MCF 10A (cell line): ENCODE measurements around the gene CDKL1. TPM values are rescaled to one million over a fixed set of nuclear protein-coding genes. Genes with fewer than 3 reads are reported as not detected.
A peak's percentile ranks its signal among the peaks of the same experiment; 100 is the strongest.

Experiments used
- Bru-seq: library from RNA; stranded (reverse); fragments of 400-500 nt; gene quantifications from one replicate; lab custom pipeline; 2021; lab: Mats Ljungman, UMichigan
- BruChase-seq, 2 experiments: library from RNA; stranded (reverse); fragments of 400-500 nt; gene quantifications; one replicate each; lab custom pipeline; 2021; lab: Mats Ljungman, UMichigan
- BruUV-seq: library from RNA; stranded (reverse); fragments of 400-500 nt; replicated peaks from 2 replicates; lab custom pipeline; 2021; lab: Mats Ljungman, UMichigan
- CTCF ChIA-PET: fragments of 300-600 bp; sonication (Branson Sonifier 250); formaldehyde crosslinking; extraction: SDS; loops from one replicate; lab custom pipeline; 2021; ENCODE audit warnings: antibody characterized with exemption, inconsistent platforms; lab: Yijun Ruan, JAX
- POLR2A ChIA-PET: fragments of 300-600, 350-650 bp; sonication (Branson Sonifier 250); formaldehyde crosslinking; extraction: SDS; loops from one replicate; lab custom pipeline; 2020; ENCODE audit warnings: antibody characterized with exemption, inconsistent platforms; lab: Yijun Ruan, JAX
- DNase-seq: peaks from one replicate; pipeline ENCODE4 v3.0.0-alpha.2; 2018; ENCODE audit not compliant: unreplicated experiment
- H3K27ac Mint-ChIP-seq: one replicate; pipeline ENCODE4 v1.8.0; 2022; ENCODE audit warnings: mild to moderate bottlenecking, low read depth, mixed read lengths; ENCODE audit not compliant: unreplicated experiment
- H3K27me3 Mint-ChIP-seq: one replicate; pipeline ENCODE4 v1.8.0; 2022; ENCODE audit warnings: mixed read lengths; ENCODE audit not compliant: insufficient read depth, unreplicated experiment
- H3K36me3 Mint-ChIP-seq: one replicate; pipeline ENCODE4 v1.8.0; 2022; ENCODE audit warnings: mild to moderate bottlenecking, moderate library complexity, mixed read lengths; ENCODE audit not compliant: insufficient read depth, unreplicated experiment
- H3K4me1 Mint-ChIP-seq: one replicate; pipeline ENCODE4 v1.8.0; 2022; ENCODE audit warnings: mixed read lengths; ENCODE audit not compliant: insufficient read depth, unreplicated experiment
- H3K4me3 Mint-ChIP-seq: one replicate; pipeline ENCODE4 v1.8.0; 2022; ENCODE audit warnings: mild to moderate bottlenecking, moderate library complexity, mixed read lengths; ENCODE audit not compliant: unreplicated experiment
- H3K9me3 Mint-ChIP-seq: one replicate; pipeline ENCODE4 v1.8.0; 2022; ENCODE audit warnings: mixed read lengths; ENCODE audit not compliant: unreplicated experiment
- CTCF ChIP-seq: fragments of 200-600 bp; IDR thresholded peaks from one replicate; pipeline ENCODE4 v1.8.0; 2022; ENCODE audit warnings: antibody characterized with exemption, mild to moderate bottlenecking; ENCODE audit not compliant: unreplicated experiment
- intact Hi-C: fragments of 100-400 bp; cut with micrococcal nuclease; formaldehyde crosslinking; loops from 2 replicates; pipeline ENCODE4 v1.14.1; 2022
- long read RNA-seq: library from polyadenylated mRNA; stranded (forward); transcript quantifications from one replicate; pipeline ENCODE4 v2.0.0, GENCODE V29; 2022
- total RNA-seq: library from RNA; stranded (reverse); gene quantifications from 2 replicates; pipeline ENCODE4 v1.2.3, GENCODE V29; 2022

CDKL1 gene
- total RNA-seq (14.3 and 26.3 TPM in 2 replicates), Bru-seq, nascent RNA (percentile 63 among the genes with signal in this experiment), BruChase-seq, experiment 1, labeled RNA remaining after a 6-hour chase (percentile 58 among the genes with signal in this experiment), BruChase-seq, experiment 2, labeled RNA remaining after a 2-hour chase (percentile 61 among the genes with signal in this experiment)
- long read RNA-seq, partial matches to known transcripts, result 2 of 9 reads
- long read RNA-seq, other reads (novel, unspliced or antisense), result 7 of 9 reads

GRCh38 chr14:50396631-50397389 is at the start of gene CDKL1:
TSS of gene CDKL1 (minus strand) at chr14:50396881. CDS start at chr14:50395868, 1,013 bp downstream.
- H3K27ac Mint-ChIP-seq, result peak within 1 kb of the TSS; percentile 90
- H3K36me3 Mint-ChIP-seq, result peaks cover 13% of the 10 kb centered on the region
- POLR2A ChIA-PET, result interaction anchor here (0.6 to 4.7 kb wide), 25 partner anchors 16 to 776 kb away, joined by 3 to 47 read pairs (median 4); partner anchors contain the start of genes DMAC2L, L2HGDH, MAP4K5 and MGAT2
- intact Hi-C loops, result loop anchor here (1.0 to 10.0 kb wide), 3 partner anchors 58 to 136 kb away; partner anchors contain the start of gene MAP4K5
- no peaks in the 10 kb centered on the region for H3K27me3 Mint-ChIP-seq
- H3K4me3 Mint-ChIP-seq, result peak within 1 kb of the TSS; percentile 86
- no peaks in the 10 kb centered on the region for H3K9me3 Mint-ChIP-seq
- peak; percentile 76 for DNase-seq
- CTCF ChIA-PET, result interaction anchor here (0.7 to 1.5 kb wide), 5 partner anchors 28 to 132 kb away, joined by 3 to 9 read pairs (median 5); no protein-coding TSS in a partner anchor
- TF ChIP-seq CTCF, result no peak
- BruUV-seq, result no TSS peak
- peaks cover 18% of the 10 kb centered on the region for H3K4me1 Mint-ChIP-seq

DNA sequence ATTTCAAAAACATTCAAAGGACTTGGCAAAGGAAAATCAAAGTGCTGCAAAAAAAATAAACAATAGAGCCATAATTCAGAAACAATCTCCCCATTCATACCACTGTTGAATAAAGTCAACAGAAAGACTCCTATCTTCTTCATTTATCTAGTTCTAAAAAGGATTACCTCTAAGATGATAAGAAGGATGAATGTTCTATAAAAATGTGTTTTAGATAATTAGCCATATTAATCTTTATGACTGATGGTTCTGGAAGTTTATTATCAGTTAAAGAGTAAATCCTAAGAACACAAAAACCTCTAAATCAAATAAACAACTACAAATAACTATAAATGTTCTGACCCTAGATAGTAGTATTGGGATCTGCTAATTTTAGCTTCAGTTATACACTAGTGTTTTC is 37.8 kb upstream of the CDKL1 start:
- Mint-ChIP-seq H3K9me3 (no peaks in the 10 kb centered on the region), H3K36me3 (peaks cover 50% of the 10 kb centered on the region), H3K27ac (no peak overlapping the region), H3K27me3 (no peaks in the 10 kb centered on the region), H3K4me3 (no peak overlapping the region), H3K4me1 (no peaks in the 10 kb centered on the region)
- intact Hi-C loops, result no loop called here
- CTCF ChIA-PET, result no interaction called here
- POLR2A ChIA-PET, result interaction anchor here (0.9 to 2.9 kb wide), 2 partner anchors 17 to 38 kb away, joined by 3 to 9 read pairs; partner anchors contain the start of gene CDKL1
- no peak for TF ChIP-seq CTCF
- DNase-seq, result no peak
- no TSS peak for BruUV-seq

DNA sequence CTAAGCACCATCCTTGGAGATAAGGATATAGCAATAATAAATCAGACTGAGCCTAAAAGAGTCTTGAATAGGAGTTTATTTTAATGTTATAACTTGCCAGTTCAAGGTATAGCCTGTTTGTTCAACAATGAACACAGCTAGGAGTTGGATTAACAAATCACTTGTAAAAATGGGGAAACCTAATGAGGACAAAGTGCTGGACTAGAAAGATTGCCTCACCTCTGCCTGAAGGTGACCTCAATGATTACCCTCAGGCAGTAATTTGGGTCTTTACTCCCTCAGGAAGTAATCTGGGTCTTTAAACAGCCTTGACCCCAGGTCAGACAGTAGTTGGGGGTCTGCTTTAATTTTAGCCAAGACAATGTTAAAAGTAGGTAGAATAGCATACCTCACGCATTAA is 35.5 kb upstream of the CDKL1 start:
- BruUV-seq, result no TSS peak
- POLR2A ChIA-PET, result interaction anchor here (1.2 to 2.9 kb wide), 2 partner anchors 22 to 35 kb away, joined by 3 to 9 read pairs; partner anchors contain the start of gene CDKL1
- TF ChIP-seq CTCF, result no peak
- no peak overlapping the region for H3K27ac Mint-ChIP-seq
- DNase-seq, result no peak
- peaks cover 38% of the 10 kb centered on the region for H3K36me3 Mint-ChIP-seq
- H3K27me3 Mint-ChIP-seq, result no peaks in the 10 kb centered on the region
- intact Hi-C loops, result no loop called here
- no peak overlapping the region for H3K4me3 Mint-ChIP-seq
- no peaks in the 10 kb centered on the region for H3K4me1 Mint-ChIP-seq
- H3K9me3 Mint-ChIP-seq, result no peaks in the 10 kb centered on the region
- CTCF ChIA-PET, result interaction anchor here (0.6 kb wide), 1 partner anchor 37 kb away, joined by 3 read pairs; no protein-coding TSS in a partner anchor

DNA sequence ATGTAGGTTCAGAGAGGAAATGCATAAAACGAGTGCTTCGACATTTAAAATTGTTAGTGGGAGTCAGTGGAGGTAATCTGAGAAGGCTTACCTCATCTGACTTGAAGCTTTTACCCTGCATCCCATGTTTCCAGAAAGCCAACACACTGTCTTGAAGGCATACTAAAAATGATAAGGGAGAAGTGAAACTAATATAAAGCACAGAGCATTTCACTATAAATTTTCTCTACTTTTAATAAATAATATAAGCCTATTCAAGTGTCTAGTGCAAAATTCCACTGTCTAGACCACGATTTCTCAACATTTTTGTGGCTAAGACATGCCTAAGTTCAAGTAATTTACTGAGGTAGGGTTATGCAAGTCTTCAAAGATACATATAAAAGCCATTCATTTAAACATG is 29.1 kb upstream of the CDKL1 start:
- Mint-ChIP-seq H3K9me3 (no peaks in the 10 kb centered on the region), H3K4me1 (no peaks in the 10 kb centered on the region), H3K27ac (no peak overlapping the region), H3K4me3 (no peak overlapping the region), H3K36me3 (peaks cover 32% of the 10 kb centered on the region), H3K27me3 (no peaks in the 10 kb centered on the region)
- TF ChIP-seq CTCF, result no peak
- CTCF ChIA-PET, result no interaction called here
- POLR2A ChIA-PET, result interaction anchor here (1.0 to 2.1 kb wide), 2 partner anchors 21 to 93 kb away, joined by 3 to 6 read pairs; no protein-coding TSS in a partner anchor
- intact Hi-C loops, result no loop called here
- no TSS peak for BruUV-seq
- DNase-seq, result no peak
